ENCODE results near the gene UTS2R.
"Not testable (repeated sequence)": the region's sequence is repeated elsewhere in the genome, so short reads cannot be mapped to it uniquely, and the experiment has no call there.

UTS2R gene

GRCh38 chr17:82353484-82353883 lies 18.1 kb upstream of the UTS2R start:
- no peak for ATAC-seq (replicated peaks)

GRCh38 chr17:82354804-82355308 lies 16.7 kb upstream of the UTS2R start:
- Mint-ChIP-seq H3K4me3 (no peak overlapping the region), H3K27ac (no peak overlapping the region), H3K9me3 (no peaks in the 10 kb centered on the region), H3K4me1 (ENCODE audit: low read depth in 2 of 2) (peaks cover 0 to 13% of the 10 kb centered on the region in 2 donors), H3K27me3 (peaks cover 17 to 34% of the 10 kb centered on the region in 2 donors), H3K36me3 (ENCODE audit: insufficient read depth) (no peaks in the 10 kb centered on the region)
- ATAC-seq (replicated peaks) (no peak), DNase-seq (no peak)

More at GRCh38 chr17:82353484-82353883, 18.1 kb upstream of the UTS2R start:
- Mint-ChIP-seq H3K36me3 (ENCODE audit: insufficient read depth) (no peaks in the 10 kb centered on the region), H3K9me3 (no peaks in the 10 kb centered on the region), H3K4me3 (no peak overlapping the region), H3K4me1 (ENCODE audit: low read depth in 2 of 2) (peaks cover 0 to 10% of the 10 kb centered on the region in 2 donors), H3K27me3 (peaks cover 19 to 43% of the 10 kb centered on the region in 2 donors), H3K27ac (no peak overlapping the region)
- DNase-seq, result no peak

- H3K27me3 Mint-ChIP-seq, result peaks cover 17 to 32% of the 10 kb centered on the region in 2 donors
- H3K4me1 Mint-ChIP-seq (ENCODE audit: low read depth in 2 of 2), result peaks cover 0 to 13% of the 10 kb centered on the region in 2 donors
- no peaks in the 10 kb centered on the region for H3K36me3 Mint-ChIP-seq (ENCODE audit: insufficient read depth)
- ATAC-seq (replicated peaks) (no peak), DNase-seq (no peak)
- H3K27ac Mint-ChIP-seq, result no peak overlapping the region
- H3K9me3 Mint-ChIP-seq, result no peaks in the 10 kb centered on the region
- no peak overlapping the region for H3K4me3 Mint-ChIP-seq
Measured at GRCh38 chr17:82355770-82356427, 15.7 kb upstream of the UTS2R start.

- Mint-ChIP-seq H3K4me3 (no peak overlapping the region), H3K27ac (no peak overlapping the region), H3K4me1 (ENCODE audit: low read depth in 2 of 2) (peaks cover 0 to 10% of the 10 kb centered on the region in 2 donors), H3K9me3 (no peaks in the 10 kb centered on the region), H3K27me3 (peaks cover 17 to 27% of the 10 kb centered on the region in 2 donors), H3K36me3 (ENCODE audit: insufficient read depth) (no peaks in the 10 kb centered on the region)
- no peak for DNase-seq
- ATAC-seq (replicated peaks), result no peak
Measured at GRCh38 chr17:82356845-82357355, 14.7 kb upstream of the UTS2R start.

GRCh38 chr17:82357394-82357793 lies 14.2 kb upstream of the UTS2R start:
- Mint-ChIP-seq H3K27ac (no peak overlapping the region), H3K27me3 (peaks cover 17 to 31% of the 10 kb centered on the region in 2 donors), H3K36me3 (ENCODE audit: insufficient read depth) (no peaks in the 10 kb centered on the region), H3K4me3 (no peak overlapping the region), H3K9me3 (no peaks in the 10 kb centered on the region), H3K4me1 (ENCODE audit: low read depth in 2 of 2) (peaks cover 0 to 5% of the 10 kb centered on the region in 2 donors)
- ATAC-seq (replicated peaks), result no peak
- no peak for DNase-seq

GRCh38 chr17:82358465-82359350 lies 12.9 kb upstream of the UTS2R start, which contains the start of gene TEX19:
TSS of gene TEX19 (plus strand) at chr17:82359247. CDS start at chr17:82362151, 2,904 bp downstream.
- H3K27ac Mint-ChIP-seq, result no peak within 1 kb of the TSS
- H3K36me3 Mint-ChIP-seq (ENCODE audit: insufficient read depth), result no peaks in the 10 kb centered on the region
- no peak within 1 kb of the TSS for H3K4me3 Mint-ChIP-seq
- ATAC-seq (replicated peaks), result no peak
- H3K9me3 Mint-ChIP-seq, result no peaks in the 10 kb centered on the region
- H3K4me1 Mint-ChIP-seq (ENCODE audit: low read depth in 2 of 2), result peaks cover 0 to 5% of the 10 kb centered on the region in 2 donors
- no peak for DNase-seq
- H3K27me3 Mint-ChIP-seq, result peaks cover 17 to 36% of the 10 kb centered on the region in 2 donors

- H3K27me3 Mint-ChIP-seq, result peaks cover 17 to 34% of the 10 kb centered on the region in 2 donors
- H3K4me3 Mint-ChIP-seq; H3K4me1 Mint-ChIP-seq (ENCODE audit: low read depth in 2 of 2); DNase-seq; H3K36me3 Mint-ChIP-seq (ENCODE audit: insufficient read depth); H3K27ac Mint-ChIP-seq; ATAC-seq (replicated peaks); H3K9me3 Mint-ChIP-seq: not testable (repeated sequence)
Measured at GRCh38 chr17:82359451-82360074, 12.0 kb upstream of the UTS2R start.

- Mint-ChIP-seq H3K27ac (peak overlapping the region in 1 of 2 donors; percentile 14), H3K27me3 (peaks cover 7 to 20% of the 10 kb centered on the region in 2 donors), H3K4me1 (ENCODE audit: low read depth in 2 of 2) (peaks cover 0 to 5% of the 10 kb centered on the region in 2 donors), H3K36me3 (ENCODE audit: insufficient read depth) (no peaks in the 10 kb centered on the region), H3K9me3 (no peaks in the 10 kb centered on the region), H3K4me3 (no peak overlapping the region)
- ATAC-seq (replicated peaks) (no peak), DNase-seq (no peak)
Measured at GRCh38 chr17:82361885-82362633, 9.5 kb upstream of the UTS2R start.

DNA sequence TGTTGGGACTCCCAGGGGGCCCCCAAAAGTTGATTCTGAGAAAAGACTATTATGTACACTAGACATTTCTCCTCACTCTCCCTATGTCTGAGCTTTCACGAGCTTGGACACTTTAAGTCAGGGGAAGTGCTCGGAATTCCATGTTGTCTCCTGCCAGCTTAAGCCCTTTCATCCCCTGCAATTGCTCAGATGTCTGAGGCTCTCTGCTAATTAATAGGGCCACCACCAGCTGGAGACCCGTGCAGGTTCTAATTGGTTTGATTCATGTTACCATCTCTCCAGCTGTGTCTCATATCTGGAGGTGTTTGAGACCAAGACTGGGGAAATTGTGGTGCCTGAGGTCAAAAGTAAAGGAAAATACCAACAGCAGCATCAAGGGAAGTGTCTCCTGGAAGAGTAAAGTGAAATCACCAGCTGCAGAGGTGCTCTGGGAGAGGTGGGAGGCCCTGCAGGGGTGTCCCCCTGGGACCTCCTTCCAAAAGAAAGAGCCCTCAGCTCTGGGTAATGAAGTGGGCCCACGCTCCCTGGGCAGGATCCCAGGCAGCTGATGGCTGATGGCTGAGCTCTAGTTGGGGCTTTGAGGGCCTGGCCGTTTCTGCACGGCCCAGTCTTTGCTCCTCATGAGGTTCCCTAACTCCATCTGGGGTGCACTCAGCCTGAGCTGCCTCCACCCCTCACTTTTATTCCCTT lies 5.8 kb upstream of the UTS2R start:
- H3K4me1 Mint-ChIP-seq (ENCODE audit: low read depth in 2 of 2), result peaks cover 0 to 1% of the 10 kb centered on the region in 2 donors
- H3K36me3 Mint-ChIP-seq (ENCODE audit: insufficient read depth), result peaks cover 4% of the 10 kb centered on the region
- ATAC-seq (replicated peaks) (no peak), DNase-seq (no peak)
- H3K9me3 Mint-ChIP-seq, result no peaks in the 10 kb centered on the region
- no peak overlapping the region for H3K4me3 Mint-ChIP-seq
- peaks cover 8 to 28% of the 10 kb centered on the region in 2 donors for H3K27me3 Mint-ChIP-seq
- H3K27ac Mint-ChIP-seq, result no peak overlapping the region

- no peak for ATAC-seq (replicated peaks)
- no peak for DNase-seq
- Mint-ChIP-seq H3K27me3 (peaks cover 13 to 32% of the 10 kb centered on the region in 2 donors), H3K4me3 (no peak overlapping the region), H3K9me3 (no peaks in the 10 kb centered on the region), H3K27ac (no peak overlapping the region), H3K36me3 (ENCODE audit: insufficient read depth) (peaks cover 4% of the 10 kb centered on the region), H3K4me1 (ENCODE audit: low read depth in 2 of 2) (peaks cover 4 to 5% of the 10 kb centered on the region in 2 donors)
Measured at GRCh38 chr17:82366749-82367148, 4.8 kb upstream of the UTS2R start.

- ATAC-seq (replicated peaks) (no peak), DNase-seq (no peak)
- no peak overlapping the region for H3K27ac Mint-ChIP-seq
- no peaks in the 10 kb centered on the region for H3K9me3 Mint-ChIP-seq
- H3K27me3 Mint-ChIP-seq, result peaks cover 20 to 34% of the 10 kb centered on the region in 2 donors
- peaks cover 4% of the 10 kb centered on the region for H3K36me3 Mint-ChIP-seq (ENCODE audit: insufficient read depth)
- no peak overlapping the region for H3K4me3 Mint-ChIP-seq
- H3K4me1 Mint-ChIP-seq (ENCODE audit: low read depth in 2 of 2), result peaks cover 4 to 5% of the 10 kb centered on the region in 2 donors
Measured at GRCh38 chr17:82367724-82368524, 3.6 kb upstream of the UTS2R start.
